ENCODE measurements around the gene UBE2Z. TPM values are rescaled to one million over a fixed set of nuclear protein-coding genes. Genes with fewer than 3 reads are reported as not detected.
"Not testable (repeated sequence)": the region's sequence is repeated elsewhere in the genome, so short reads cannot be mapped to it uniquely, and the experiment has no call there.

Gene UBE2Z
- total RNA-seq, 2 donors from 2014 or later = 69.9 to 91.5 TPM

DNA sequence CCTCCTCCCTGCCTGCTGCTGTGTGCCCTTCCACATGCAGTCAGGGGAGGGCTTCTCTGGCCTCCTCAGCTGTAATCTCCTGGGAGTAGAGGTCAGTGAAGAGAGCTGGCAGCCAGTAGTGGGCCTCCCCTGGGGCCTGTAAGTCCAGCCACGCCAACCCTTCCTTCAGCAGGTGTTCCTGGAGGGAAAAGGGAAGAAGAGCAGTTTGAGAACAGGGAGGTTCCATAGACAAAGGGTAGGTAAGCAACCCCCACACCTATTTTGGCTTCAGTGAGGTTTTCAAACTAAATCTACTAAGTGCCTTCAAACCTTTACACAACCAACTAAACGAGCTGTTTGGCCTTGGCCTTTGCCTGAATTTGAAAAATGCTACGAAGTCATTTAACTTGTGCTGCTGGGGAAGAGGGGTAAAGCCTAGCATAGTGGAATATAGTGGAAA, 22.2 kb downstream of the UBE2Z start:
- no peak for DNase-seq (ENCODE audit: low spot score)
- Histone ChIP-seq H3K9me3 (no peaks in the 10 kb centered on the region), H3K27ac (no peak overlapping the region), H3K4me3 (no peak overlapping the region), H3K4me1 (replicated peaks) (no peaks in the 10 kb centered on the region), H3K27me3 (replicated peaks; ENCODE audit: insufficient read depth) (no peaks in the 10 kb centered on the region), H3K36me3 (peaks cover 3 to 11% of the 10 kb centered on the region in 2 donors)
- intact Hi-C loops (cut with DNase I) = no loop called here
- WGBS = 60% methylated on average over 3 of the region's 3 CpGs
- no peak for TF ChIP-seq POLR2A (IDR thresholded peaks at IDR 0.05)
- TF ChIP-seq POLR2AphosphoS5 (IDR thresholded peaks at IDR 0.05) = no peak
- TF ChIP-seq, protein P1, sequence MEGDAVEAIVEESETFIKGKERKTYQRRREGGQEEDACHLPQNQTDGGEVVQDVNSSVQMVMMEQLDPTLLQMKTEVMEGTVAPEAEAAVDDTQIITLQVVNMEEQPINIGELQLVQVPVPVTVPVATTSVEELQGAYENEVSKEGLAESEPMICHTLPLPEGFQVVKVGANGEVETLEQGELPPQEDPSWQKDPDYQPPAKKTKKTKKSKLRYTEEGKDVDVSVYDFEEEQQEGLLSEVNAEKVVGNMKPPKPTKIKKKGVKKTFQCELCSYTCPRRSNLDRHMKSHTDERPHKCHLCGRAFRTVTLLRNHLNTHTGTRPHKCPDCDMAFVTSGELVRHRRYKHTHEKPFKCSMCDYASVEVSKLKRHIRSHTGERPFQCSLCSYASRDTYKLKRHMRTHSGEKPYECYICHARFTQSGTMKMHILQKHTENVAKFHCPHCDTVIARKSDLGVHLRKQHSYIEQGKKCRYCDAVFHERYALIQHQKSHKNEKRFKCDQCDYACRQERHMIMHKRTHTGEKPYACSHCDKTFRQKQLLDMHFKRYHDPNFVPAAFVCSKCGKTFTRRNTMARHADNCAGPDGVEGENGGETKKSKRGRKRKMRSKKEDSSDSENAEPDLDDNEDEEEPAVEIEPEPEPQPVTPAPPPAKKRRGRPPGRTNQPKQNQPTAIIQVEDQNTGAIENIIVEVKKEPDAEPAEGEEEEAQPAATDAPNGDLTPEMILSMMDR (IDR thresholded peaks at IDR 0.05) = no peak

DNA sequence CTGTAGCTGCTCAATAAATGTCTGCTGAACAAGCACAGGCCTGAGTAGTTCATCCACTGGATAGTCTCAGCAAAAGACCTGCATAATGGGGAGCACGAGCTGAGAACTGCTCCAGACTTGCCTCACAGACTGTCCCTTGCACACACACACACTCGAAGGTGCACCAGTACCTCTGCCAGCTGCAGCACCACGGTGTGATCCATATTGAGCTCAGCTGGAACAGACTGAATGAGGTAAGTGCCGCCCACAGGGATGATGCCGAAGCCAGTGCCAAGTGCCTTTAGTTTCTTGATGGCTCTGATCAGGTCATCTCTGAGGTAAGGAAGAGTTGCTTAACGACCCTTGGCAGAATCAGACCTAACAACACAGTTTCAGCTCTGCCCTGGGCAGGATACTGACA, 24.8 kb downstream of the UBE2Z start:
- Histone ChIP-seq H3K27me3 (replicated peaks; ENCODE audit: insufficient read depth) (no peaks in the 10 kb centered on the region), H3K9me3 (no peaks in the 10 kb centered on the region), H3K27ac (no peak overlapping the region), H3K4me1 (replicated peaks) (no peaks in the 10 kb centered on the region), H3K4me3 (no peak overlapping the region), H3K36me3 (peaks cover 0 to 5% of the 10 kb centered on the region in 2 donors)
- 93% methylated on average over 6 of the region's 6 CpGs for WGBS
- TF ChIP-seq POLR2AphosphoS5 (IDR thresholded peaks at IDR 0.05) (no peak), POLR2A (IDR thresholded peaks at IDR 0.05) (no peak)
- TF ChIP-seq, protein P1 (IDR thresholded peaks at IDR 0.05) = no peak
- intact Hi-C loops (cut with DNase I) = no loop called here
- no peak for DNase-seq (ENCODE audit: low spot score)

DNA sequence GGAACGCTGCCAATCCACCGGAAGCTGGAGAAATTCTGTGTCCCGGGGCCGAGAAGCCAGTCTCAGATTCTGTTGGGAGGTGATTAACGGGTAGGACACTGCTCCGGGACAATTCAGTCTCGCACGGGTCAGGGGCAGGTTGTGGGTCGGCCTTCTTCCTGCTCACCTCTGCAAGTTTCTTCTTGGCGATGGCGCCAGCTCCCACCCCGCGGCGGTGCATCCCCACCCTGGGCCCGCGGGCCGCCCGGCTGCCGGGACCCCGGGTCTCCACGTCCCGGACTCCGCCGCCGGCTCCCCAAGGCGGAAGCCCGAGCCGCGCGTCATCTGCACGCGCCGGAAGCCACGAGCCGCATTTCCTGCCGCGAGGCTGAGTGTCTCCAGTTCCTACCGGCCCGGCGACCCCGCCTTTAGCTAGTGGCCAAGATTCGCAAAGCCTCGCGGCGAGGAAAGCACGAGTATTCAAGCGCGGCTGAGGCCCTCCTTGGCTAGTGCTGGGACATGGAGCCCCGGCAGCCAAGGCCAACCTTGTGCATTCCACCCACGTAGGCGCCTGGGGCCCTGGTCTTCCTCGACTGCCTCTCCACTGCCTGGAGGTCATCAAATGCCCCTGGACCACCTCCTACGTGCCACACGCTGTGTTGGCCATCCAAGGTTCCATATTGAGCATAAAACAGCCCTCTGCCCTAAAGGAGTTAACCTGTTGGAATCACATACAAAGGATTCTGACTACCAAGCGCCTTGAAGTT, 36.5 kb downstream of the UBE2Z start, which contains the start of gene SNF8:
Gene SNF8 (minus strand): TSS at position 328 of the 746 bp plus-strand sequence. CDS start 108 bp downstream, at position 220.
- Histone ChIP-seq H3K4me3 (peak within 1 kb of the TSS; percentile 72 to 89), H3K9me3 (no peaks in the 10 kb centered on the region), H3K4me1 (replicated peaks) (no peaks in the 10 kb centered on the region), H3K27ac (peak within 1 kb of the TSS; percentile 64 to 68), H3K27me3 (replicated peaks; ENCODE audit: insufficient read depth) (peaks cover 2% of the 10 kb centered on the region), H3K36me3 (no peaks in the 10 kb centered on the region)
- intact Hi-C loops (cut with DNase I) = no loop called here
- 9% methylated on average over 26 of the region's 55 CpGs for WGBS
- DNase-seq (ENCODE audit: low spot score) = peak; percentile 84
- TF ChIP-seq, protein P1 (IDR thresholded peaks at IDR 0.05) = peak in 1 of 4 experiments; percentile 21
- peak; percentile 94 for TF ChIP-seq POLR2AphosphoS5 (IDR thresholded peaks at IDR 0.05)
- TF ChIP-seq POLR2A (IDR thresholded peaks at IDR 0.05) = peak; percentile 58

DNA sequence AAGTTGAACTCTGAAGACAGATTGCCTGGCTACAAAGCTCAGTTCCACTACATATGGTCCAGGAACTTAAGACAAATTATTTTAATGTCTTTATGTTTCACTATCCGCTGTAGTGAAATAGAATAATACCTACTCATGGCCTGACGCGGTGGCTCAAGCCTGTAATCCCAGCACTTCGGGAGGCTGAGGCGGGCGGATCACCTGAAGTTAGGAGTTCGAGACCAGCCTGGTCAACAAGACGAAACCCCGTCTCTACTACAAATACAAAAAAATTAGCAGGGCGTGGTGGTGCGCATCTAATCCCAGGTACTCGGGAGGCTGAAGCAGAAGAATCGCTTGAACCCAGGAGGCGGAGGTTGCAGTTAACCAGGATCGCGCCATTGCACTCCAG, 37.0 kb downstream of the UBE2Z start:
- DNase-seq (ENCODE audit: low spot score); H3K27me3 ChIP-seq (replicated peaks; ENCODE audit: insufficient read depth); H3K9me3 ChIP-seq; intact Hi-C loops (cut with DNase I); H3K27ac ChIP-seq; H3K36me3 ChIP-seq; H3K4me1 ChIP-seq (replicated peaks): not testable (repeated sequence)
- H3K4me3 ChIP-seq = peak overlapping the region; percentile 72 to 89
- 89% methylated on average over 16 of the region's 16 CpGs for WGBS

DNA sequence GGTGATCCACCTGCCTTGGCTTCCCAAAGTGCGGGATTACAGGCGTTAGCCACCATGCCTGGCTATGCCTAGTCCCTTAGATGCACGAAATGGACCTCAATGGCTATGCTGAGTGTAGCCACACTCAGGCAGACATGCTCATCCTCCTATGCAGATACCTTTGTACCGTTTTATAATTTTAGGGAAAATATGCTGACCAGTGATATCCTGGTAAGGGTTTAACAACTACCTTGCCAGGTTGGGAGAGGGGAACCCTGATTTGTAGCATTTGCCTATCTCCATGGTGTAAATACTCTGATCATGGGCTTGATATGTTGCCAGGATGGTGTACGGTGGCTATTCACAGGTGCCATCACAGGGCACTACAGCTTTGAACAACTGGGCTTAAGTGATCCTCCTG, 43.4 kb downstream of the UBE2Z start:
- no peak overlapping the region for H3K27ac ChIP-seq
- H3K36me3 ChIP-seq = no peaks in the 10 kb centered on the region
- DNase-seq (ENCODE audit: low spot score) = no peak
- H3K4me1 ChIP-seq (replicated peaks) = no peaks in the 10 kb centered on the region
- H3K27me3 ChIP-seq (replicated peaks; ENCODE audit: insufficient read depth) = peaks cover 2% of the 10 kb centered on the region
- intact Hi-C loops (cut with DNase I) = no loop called here
- WGBS = 76% methylated on average over 5 of the region's 5 CpGs
- H3K9me3 ChIP-seq = no peaks in the 10 kb centered on the region
- TF ChIP-seq POLR2A (IDR thresholded peaks at IDR 0.05) (no peak), POLR2AphosphoS5 (IDR thresholded peaks at IDR 0.05) (no peak)
- TF ChIP-seq, protein P1 (IDR thresholded peaks at IDR 0.05) = no peak
- no peak overlapping the region for H3K4me3 ChIP-seq

Measured in prostate gland (tissue), 2 donors.